Calu3 (cell line): Measurements from ENCODE around the gene NOS1. TPM values are rescaled to one million over a fixed set of nuclear protein-coding genes. Genes with fewer than 3 reads are reported as not detected.
"Not testable (repeated sequence)": the region's sequence is repeated elsewhere in the genome, so short reads cannot be mapped to it uniquely, and the experiment has no call there.

Experiments
- BruUV-seq: library from RNA; stranded (reverse); fragments of 400-500 nt; replicated peaks from 2 replicates; lab custom pipeline; 2021; lab: Mats Ljungman, UMichigan
- CTCF ChIA-PET: fragments of 300-600 bp; sonication (Branson Sonifier 250); formaldehyde crosslinking; loops from one replicate; lab custom pipeline; 2022; ENCODE audit warnings: antibody characterized with exemption; lab: Charles Lee
- DNase-seq: peaks from one replicate; pipeline ENCODE4 v3.0.0; 2022
- H3K27ac Mint-ChIP-seq: one replicate; pipeline ENCODE4 v1.8.0; 2022; ENCODE audit warnings: mixed read lengths; ENCODE audit not compliant: unreplicated experiment
- H3K27me3 Mint-ChIP-seq: one replicate; pipeline ENCODE4 v1.8.0; 2022; ENCODE audit warnings: mixed read lengths; ENCODE audit not compliant: unreplicated experiment
- H3K36me3 Mint-ChIP-seq: one replicate; pipeline ENCODE4 v1.8.0; 2022; ENCODE audit warnings: mild to moderate bottlenecking, moderate library complexity, mixed read lengths; ENCODE audit not compliant: insufficient read depth, unreplicated experiment
- H3K4me1 Mint-ChIP-seq: one replicate; pipeline ENCODE4 v1.8.0; 2022; ENCODE audit warnings: mild to moderate bottlenecking, low read depth, mixed read lengths; ENCODE audit not compliant: unreplicated experiment
- H3K4me3 Mint-ChIP-seq: one replicate; pipeline ENCODE4 v1.8.0; 2022; ENCODE audit warnings: mild to moderate bottlenecking, low read depth, moderate library complexity, mixed read lengths; ENCODE audit not compliant: unreplicated experiment
- H3K9me3 Mint-ChIP-seq: one replicate; pipeline ENCODE4 v1.8.0; 2022; ENCODE audit warnings: low read depth, mixed read lengths; ENCODE audit not compliant: unreplicated experiment
- CTCF ChIP-seq: fragments of 200-600 bp; IDR thresholded peaks from one replicate; pipeline ENCODE4 v1.8.0; 2022; ENCODE audit warnings: antibody characterized with exemption; ENCODE audit not compliant: unreplicated experiment
- intact Hi-C: fragments of 100-400 bp; cut with micrococcal nuclease; formaldehyde crosslinking; loops from one replicate; pipeline ENCODE4 v1.10.0; 2022; ENCODE audit not compliant: unreplicated experiment
- total RNA-seq: library from RNA; stranded (reverse); gene quantifications from 2 replicates; pipeline ENCODE4 v1.2.3, GENCODE V29; 2022

The NOS1 gene
- total RNA-seq, 1 experiment from 2014 or later, result not detected

GRCh38 chr12:117188961-117189724 is 172.3 kb downstream of the NOS1 start:
- no peak for DNase-seq
- BruUV-seq, result no TSS peak
- Mint-ChIP-seq H3K27ac (no peak overlapping the region), H3K27me3 (peaks cover 14% of the 10 kb centered on the region), H3K36me3 (peaks cover 47% of the 10 kb centered on the region), H3K9me3 (peaks cover 4% of the 10 kb centered on the region), H3K4me1 (peaks cover 24% of the 10 kb centered on the region), H3K4me3 (peak overlapping the region; percentile 94)
- no peak for TF ChIP-seq CTCF
- CTCF ChIA-PET, result interaction anchor here (0.6 kb wide), 1 partner anchor 34 kb away, joined by 3 read pairs; no protein-coding TSS in a partner anchor
- intact Hi-C loops, result no loop called here

- Mint-ChIP-seq H3K9me3 (peaks cover 2% of the 10 kb centered on the region), H3K27me3 (peaks cover 14% of the 10 kb centered on the region), H3K27ac (no peak overlapping the region), H3K4me1 (peaks cover 24% of the 10 kb centered on the region), H3K4me3 (peak overlapping the region; percentile 94), H3K36me3 (peaks cover 56% of the 10 kb centered on the region)
- TSS peak; percentile 37 for BruUV-seq
- intact Hi-C loops, result no loop called here
- DNase-seq, result no peak
- CTCF ChIA-PET, result no interaction called here
- TF ChIP-seq CTCF, result no peak
Measured at GRCh38 chr12:117188121-117188665, 173.2 kb downstream of the NOS1 start.

- no TSS peak for BruUV-seq
- no peak for DNase-seq
- TF ChIP-seq CTCF, result no peak
- H3K36me3 Mint-ChIP-seq, result peaks cover 56% of the 10 kb centered on the region
- no peak overlapping the region for H3K4me3 Mint-ChIP-seq
- no peak overlapping the region for H3K27ac Mint-ChIP-seq
- intact Hi-C loops, result no loop called here
- peaks cover 12% of the 10 kb centered on the region for H3K27me3 Mint-ChIP-seq
- CTCF ChIA-PET, result no interaction called here
- peaks cover 24% of the 10 kb centered on the region for H3K4me1 Mint-ChIP-seq
- peaks cover 2% of the 10 kb centered on the region for H3K9me3 Mint-ChIP-seq
Measured at GRCh38 chr12:117187421-117187820, 174.0 kb downstream of the NOS1 start.

GRCh38 chr12:117182866-117183265 is 178.6 kb downstream of the NOS1 start:
- BruUV-seq, result no TSS peak
- peaks cover 2% of the 10 kb centered on the region for H3K9me3 Mint-ChIP-seq
- CTCF ChIA-PET, result no interaction called here
- no peaks in the 10 kb centered on the region for H3K4me1 Mint-ChIP-seq
- DNase-seq, result no peak
- intact Hi-C loops, result no loop called here
- no peak overlapping the region for H3K27ac Mint-ChIP-seq
- H3K27me3 Mint-ChIP-seq, result no peaks in the 10 kb centered on the region
- H3K4me3 Mint-ChIP-seq, result no peak overlapping the region
- TF ChIP-seq CTCF, result no peak
- H3K36me3 Mint-ChIP-seq, result peaks cover 38% of the 10 kb centered on the region

- CTCF ChIA-PET, H3K27ac Mint-ChIP-seq, H3K27me3 Mint-ChIP-seq, BruUV-seq, DNase-seq, H3K4me1 Mint-ChIP-seq, H3K9me3 Mint-ChIP-seq, H3K4me3 Mint-ChIP-seq, intact Hi-C loops: not testable (repeated sequence)
- H3K36me3 Mint-ChIP-seq, result peaks cover 43% of the 10 kb centered on the region
Measured at GRCh38 chr12:117181468-117181843, 180.0 kb downstream of the NOS1 start.
